Uterus (tissue), 4 donors: ENCODE measurements around the gene SPTBN5. TPM values are rescaled to one million over a fixed set of nuclear protein-coding genes. Genes with fewer than 3 reads are reported as not detected.

Experiments
- DNase-seq, 2 donors: peaks; one replicate each; pipeline ENCODE4 v3.0.0-alpha.2; 2019 to 2020
- H3K27ac ChIP-seq, 2 donors: fragments of 200-600 bp; sonication (generic); 1 replicate in 1 of 2; 2 replicates in 1 of 2; pipeline ENCODE4 v1.5.1; 2016 to 2018
- H3K27me3 ChIP-seq, 2 donors: fragments of 200-600 bp; sonication (generic); one replicate each; pipeline ENCODE4 v1.5.1; 2018 to 2019; ENCODE audit warnings: control low read depth in 1 of 2
- H3K36me3 ChIP-seq, 2 donors: fragments of 200-600 bp; sonication (generic); one replicate each; pipeline ENCODE4 v1.5.1; 2019; ENCODE audit warnings: control low read depth in 1 of 2
- H3K4me1 ChIP-seq, 2 donors: fragments of 200-600 bp; sonication (generic); one replicate each; pipeline ENCODE4 v1.5.1; 2018 to 2019; ENCODE audit warnings: control low read depth in 1 of 2
- H3K4me3 ChIP-seq, 2 donors: fragments of 200-600 bp; sonication (generic); 1 replicate in 1 of 2; 2 replicates in 1 of 2; pipeline ENCODE4 v1.5.1; 2018 to 2019; ENCODE audit warnings: mild to moderate bottlenecking in 1 of 2
- H3K9me3 ChIP-seq, 2 donors: fragments of 200-600 bp; sonication (generic); one replicate each; pipeline ENCODE4 v1.5.1; 2019; ENCODE audit warnings: control low read depth in 1 of 2
- POLR2A ChIP-seq, 2 donors: fragments of 450-650 bp; IDR thresholded peaks; one replicate each; pipeline ENCODE4 v1.6.1; 2016; ENCODE audit warnings: antibody characterized with exemption in 2 of 2, mild to moderate bottlenecking in 1 of 2, moderate library complexity in 1 of 2
- intact Hi-C: fragments of 100-400 bp; cut with DNase I; formaldehyde crosslinking; loops from one replicate; pipeline ENCODE4 v1.15.1; 2023; ENCODE audit warnings: low total_unique reads
- total RNA-seq, 4 donors: library from RNA; depleted of rRNA in 3 of 4; stranded (reverse); fragments of >200 nt in 3 of 4; gene quantifications; one replicate each; pipeline versions ENCODE4 v1.1.0 to v1.2.4, GENCODE V29; 2014 to 2023
- TF ChIP-seq, protein P1 (sequence below), 4 experiments: fragments of 200-600 bp in 2 of 4; fragments of 450-650 bp in 2 of 4; sonication (generic) in 2 of 4; IDR thresholded peaks; one replicate each; pipeline ENCODE4 v1.5.1; 2016 to 2019; ENCODE audit warnings: antibody characterized with exemption in 4 of 4, mild to moderate bottlenecking in 2 of 4, moderate library complexity in 1 of 4
- donor health status: DM: yes; HTN: yes; CAD: no.

Gene SPTBN5
- total RNA-seq, 4 donors from 2014 or later, result 0.51 to 0.76 (median 0.61) TPM; not detected in 1

DNA sequence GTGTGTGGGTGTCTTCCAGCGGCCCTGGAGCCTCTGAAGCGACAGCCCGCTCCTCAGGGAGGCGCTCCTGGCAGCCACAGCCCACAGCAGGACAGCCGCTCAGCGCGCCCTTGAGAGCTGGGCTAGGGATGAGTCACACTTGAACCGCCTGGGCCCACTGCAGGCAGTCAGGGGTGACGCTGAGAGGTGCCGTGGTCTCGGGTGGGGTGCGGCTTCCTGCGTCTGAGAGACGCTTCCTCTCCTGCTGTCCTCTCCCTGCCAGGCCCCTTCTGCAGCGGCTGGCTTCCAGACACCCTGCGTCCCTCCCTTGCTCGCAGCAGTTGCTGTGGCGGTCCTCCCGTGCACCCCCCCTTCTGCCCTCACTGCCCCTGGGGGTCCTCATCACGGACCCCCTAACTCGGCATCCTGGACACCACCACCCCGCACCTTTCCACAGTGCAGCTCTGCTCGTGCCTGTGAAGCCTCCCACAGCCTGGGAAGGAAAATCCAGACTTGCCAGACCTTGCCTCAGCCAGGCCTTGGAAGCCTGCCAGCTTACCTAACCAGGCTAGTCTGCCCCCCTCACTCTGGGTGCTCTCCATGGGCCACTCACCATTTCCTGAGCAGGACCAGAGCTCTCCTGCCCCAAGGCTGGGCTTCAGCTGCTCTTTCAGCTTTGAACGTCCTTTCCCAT is 1.1 kb upstream of the SPTBN5 start:
- no peak overlapping the region for H3K4me3 ChIP-seq
- intact Hi-C loops, result no loop called here
- H3K36me3 ChIP-seq, result no peaks in the 10 kb centered on the region
- no peaks in the 10 kb centered on the region for H3K9me3 ChIP-seq
- peaks cover 0 to 10% of the 10 kb centered on the region in 2 donors for H3K4me1 ChIP-seq
- peak overlapping the region; percentile 44 to 51 for H3K27ac ChIP-seq
- no peaks in the 10 kb centered on the region for H3K27me3 ChIP-seq
- no peak for TF ChIP-seq POLR2A (IDR thresholded peaks at IDR 0.05)
- peak; percentile 62 to 63 for DNase-seq

DNA sequence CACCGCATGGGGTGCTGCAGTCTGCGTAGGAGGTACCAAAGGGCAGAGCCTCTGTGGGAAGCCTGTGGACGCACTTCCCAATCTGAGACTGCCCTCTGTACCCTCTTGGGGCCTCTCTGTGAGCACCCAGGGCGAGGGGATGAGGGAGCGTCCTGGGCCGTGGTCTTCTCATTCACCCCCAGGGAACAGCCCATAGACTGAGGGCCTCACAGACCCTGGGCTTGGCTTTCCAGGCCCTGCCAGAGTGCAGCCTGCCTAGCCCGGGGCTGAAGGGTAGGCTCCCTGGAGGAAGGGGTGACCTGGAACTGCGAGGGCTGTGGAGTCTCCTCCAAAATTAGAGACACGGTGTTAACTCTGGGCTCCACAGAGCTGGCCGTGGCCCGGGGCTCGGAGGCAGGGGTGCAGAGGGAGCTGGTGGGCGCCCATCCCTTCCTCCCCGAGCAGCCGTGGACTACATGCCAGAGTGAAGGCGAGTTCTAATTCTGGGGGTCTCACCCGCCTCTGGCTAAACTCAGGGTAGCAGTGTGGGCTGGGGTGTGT is 468 bp upstream of the SPTBN5 start:
- Histone ChIP-seq H3K9me3 (no peaks in the 10 kb centered on the region), H3K4me1 (peaks cover 0 to 10% of the 10 kb centered on the region in 2 donors), H3K27me3 (no peaks in the 10 kb centered on the region), H3K4me3 (no peak overlapping the region), H3K36me3 (no peaks in the 10 kb centered on the region), H3K27ac (peak overlapping the region; percentile 44 to 51)
- no peak for DNase-seq
- TF ChIP-seq, protein P1, sequence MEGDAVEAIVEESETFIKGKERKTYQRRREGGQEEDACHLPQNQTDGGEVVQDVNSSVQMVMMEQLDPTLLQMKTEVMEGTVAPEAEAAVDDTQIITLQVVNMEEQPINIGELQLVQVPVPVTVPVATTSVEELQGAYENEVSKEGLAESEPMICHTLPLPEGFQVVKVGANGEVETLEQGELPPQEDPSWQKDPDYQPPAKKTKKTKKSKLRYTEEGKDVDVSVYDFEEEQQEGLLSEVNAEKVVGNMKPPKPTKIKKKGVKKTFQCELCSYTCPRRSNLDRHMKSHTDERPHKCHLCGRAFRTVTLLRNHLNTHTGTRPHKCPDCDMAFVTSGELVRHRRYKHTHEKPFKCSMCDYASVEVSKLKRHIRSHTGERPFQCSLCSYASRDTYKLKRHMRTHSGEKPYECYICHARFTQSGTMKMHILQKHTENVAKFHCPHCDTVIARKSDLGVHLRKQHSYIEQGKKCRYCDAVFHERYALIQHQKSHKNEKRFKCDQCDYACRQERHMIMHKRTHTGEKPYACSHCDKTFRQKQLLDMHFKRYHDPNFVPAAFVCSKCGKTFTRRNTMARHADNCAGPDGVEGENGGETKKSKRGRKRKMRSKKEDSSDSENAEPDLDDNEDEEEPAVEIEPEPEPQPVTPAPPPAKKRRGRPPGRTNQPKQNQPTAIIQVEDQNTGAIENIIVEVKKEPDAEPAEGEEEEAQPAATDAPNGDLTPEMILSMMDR (IDR thresholded peaks at IDR 0.05), result no peak
- no peak for TF ChIP-seq POLR2A (IDR thresholded peaks at IDR 0.05)
- intact Hi-C loops, result no loop called here

DNA sequence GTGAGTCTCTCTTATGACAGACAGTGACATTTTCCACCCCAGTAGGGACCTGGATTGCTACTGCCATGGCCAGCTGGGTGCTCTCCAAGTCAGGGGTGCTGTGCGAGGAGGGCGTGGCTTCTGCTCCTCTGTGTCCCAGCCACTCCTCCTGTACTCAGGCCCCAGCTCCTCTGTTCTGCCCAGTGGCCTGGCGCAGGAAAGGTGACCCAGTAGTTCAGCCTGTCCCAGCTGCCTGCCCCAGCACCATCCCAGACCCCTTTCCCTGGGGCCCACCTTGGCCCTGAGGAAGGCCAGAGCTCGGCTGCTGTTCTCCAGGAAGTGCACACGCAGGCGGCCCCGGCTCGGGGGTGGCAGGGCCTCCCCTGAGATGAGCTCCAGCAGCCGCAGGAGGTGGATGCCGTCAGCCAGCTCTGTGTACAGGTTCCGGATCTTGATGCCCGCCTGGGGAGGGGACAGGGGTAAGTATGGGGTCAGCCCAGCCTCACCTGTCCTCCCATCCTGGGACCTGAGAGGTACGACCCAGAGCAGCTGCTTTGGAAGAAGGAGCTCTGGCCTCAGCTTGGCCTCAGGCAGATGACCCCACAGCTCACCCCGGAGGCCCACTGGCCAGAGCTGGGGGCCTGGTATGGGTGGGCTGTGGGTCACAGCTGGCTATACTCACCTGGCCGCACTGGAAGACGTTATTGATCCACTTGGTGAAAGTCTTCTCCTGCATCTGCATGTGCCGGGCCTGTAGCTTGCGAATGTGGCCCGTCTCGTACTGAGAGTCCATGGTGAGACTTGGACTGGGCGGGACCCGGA is 1.0 kb downstream of the SPTBN5 start:
- no peaks in the 10 kb centered on the region for H3K9me3 ChIP-seq
- H3K4me1 ChIP-seq, result peaks cover 0 to 10% of the 10 kb centered on the region in 2 donors
- intact Hi-C loops, result no loop called here
- TF ChIP-seq, protein P1 (IDR thresholded peaks at IDR 0.05), result no peak
- TF ChIP-seq POLR2A (IDR thresholded peaks at IDR 0.05), result no peak
- H3K27ac ChIP-seq, result no peak overlapping the region
- no peaks in the 10 kb centered on the region for H3K36me3 ChIP-seq
- no peaks in the 10 kb centered on the region for H3K27me3 ChIP-seq
- DNase-seq, result no peak
- H3K4me3 ChIP-seq, result no peak overlapping the region

DNA sequence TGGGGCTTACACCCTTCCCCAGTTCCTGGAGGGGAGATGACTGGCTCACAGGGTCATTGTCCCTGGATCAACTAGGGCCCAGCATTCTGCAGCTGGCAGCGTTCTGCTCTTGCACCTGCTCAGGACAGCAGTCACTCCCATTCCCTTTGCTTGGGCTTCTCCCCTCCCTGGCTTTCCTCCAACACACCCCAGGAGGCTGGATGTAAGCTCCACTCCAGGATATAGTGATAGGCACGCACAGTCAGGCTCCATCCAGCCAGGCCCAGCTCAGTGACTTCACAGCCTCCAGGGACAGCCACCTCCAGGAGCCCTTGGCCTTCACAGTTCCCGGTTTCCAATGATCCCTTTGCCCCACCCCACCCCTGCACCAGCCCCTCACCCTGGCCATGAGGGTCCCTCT is 1.9 kb downstream of the SPTBN5 start:
- DNase-seq, result no peak
- no peak overlapping the region for H3K27ac ChIP-seq
- H3K4me3 ChIP-seq, result no peak overlapping the region
- no peaks in the 10 kb centered on the region for H3K9me3 ChIP-seq
- TF ChIP-seq, protein P1 (IDR thresholded peaks at IDR 0.05), result no peak
- TF ChIP-seq POLR2A (IDR thresholded peaks at IDR 0.05), result no peak
- no peaks in the 10 kb centered on the region for H3K27me3 ChIP-seq
- peaks cover 0 to 10% of the 10 kb centered on the region in 2 donors for H3K4me1 ChIP-seq
- H3K36me3 ChIP-seq, result no peaks in the 10 kb centered on the region
- intact Hi-C loops, result no loop called here

DNA sequence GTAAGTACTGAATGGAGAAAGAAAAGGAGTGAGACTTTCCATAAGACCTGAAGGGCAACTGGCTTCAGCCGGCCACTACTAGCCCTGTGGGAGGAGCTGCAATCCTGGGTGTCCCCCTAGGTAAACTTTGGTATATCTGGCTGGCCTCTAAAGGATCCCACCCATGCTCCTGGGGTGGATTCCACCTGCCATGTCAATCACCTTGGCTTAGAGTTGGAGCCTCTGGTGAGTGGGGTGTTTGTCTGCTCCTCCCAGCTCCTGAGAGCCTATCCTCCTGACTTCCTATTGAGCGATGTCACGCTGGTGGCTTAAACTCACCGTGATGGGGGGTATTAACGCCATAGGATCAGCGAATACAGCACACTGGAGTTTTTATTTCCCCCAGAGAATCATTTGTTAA is 2.6 kb downstream of the SPTBN5 start:
- TF ChIP-seq POLR2A (IDR thresholded peaks at IDR 0.05), result no peak
- TF ChIP-seq, protein P1 (IDR thresholded peaks at IDR 0.05), result no peak
- peaks cover 0 to 10% of the 10 kb centered on the region in 2 donors for H3K4me1 ChIP-seq

More for the DNA sequence above, 2.6 kb downstream of the SPTBN5 start:
- no peaks in the 10 kb centered on the region for H3K36me3 ChIP-seq
- H3K27ac ChIP-seq, result no peak overlapping the region
- H3K4me3 ChIP-seq, result no peak overlapping the region
- intact Hi-C loops, result no loop called here
- no peak for DNase-seq
- H3K9me3 ChIP-seq, result no peaks in the 10 kb centered on the region
- no peaks in the 10 kb centered on the region for H3K27me3 ChIP-seq
